Measurements from ENCODE around the gene CCDC33. TPM values are rescaled to one million over a fixed set of nuclear protein-coding genes. Genes with fewer than 3 reads are reported as not detected.

CCDC33 gene
- total RNA-seq, 1 experiment from 2014 or later: not detected

DNA sequence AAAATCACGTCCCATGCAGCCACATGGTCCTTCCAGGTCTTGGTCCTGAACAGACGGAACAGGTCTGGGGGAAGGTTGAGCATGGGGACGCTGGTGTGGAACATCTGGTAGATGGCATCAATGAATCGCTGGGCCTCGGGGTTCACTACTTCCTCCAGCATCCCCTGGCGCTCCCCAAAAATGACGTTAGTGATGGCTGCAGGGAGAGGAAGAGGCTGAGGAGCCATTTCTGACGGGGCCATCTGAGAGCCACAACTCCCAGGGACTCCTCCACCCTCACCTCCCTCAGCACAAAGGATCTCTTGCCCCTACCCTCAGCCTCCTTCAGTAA, 107.6 kb downstream of the CCDC33 start:
- ATAC-seq: no peak
- TF ChIP-seq, protein P1, sequence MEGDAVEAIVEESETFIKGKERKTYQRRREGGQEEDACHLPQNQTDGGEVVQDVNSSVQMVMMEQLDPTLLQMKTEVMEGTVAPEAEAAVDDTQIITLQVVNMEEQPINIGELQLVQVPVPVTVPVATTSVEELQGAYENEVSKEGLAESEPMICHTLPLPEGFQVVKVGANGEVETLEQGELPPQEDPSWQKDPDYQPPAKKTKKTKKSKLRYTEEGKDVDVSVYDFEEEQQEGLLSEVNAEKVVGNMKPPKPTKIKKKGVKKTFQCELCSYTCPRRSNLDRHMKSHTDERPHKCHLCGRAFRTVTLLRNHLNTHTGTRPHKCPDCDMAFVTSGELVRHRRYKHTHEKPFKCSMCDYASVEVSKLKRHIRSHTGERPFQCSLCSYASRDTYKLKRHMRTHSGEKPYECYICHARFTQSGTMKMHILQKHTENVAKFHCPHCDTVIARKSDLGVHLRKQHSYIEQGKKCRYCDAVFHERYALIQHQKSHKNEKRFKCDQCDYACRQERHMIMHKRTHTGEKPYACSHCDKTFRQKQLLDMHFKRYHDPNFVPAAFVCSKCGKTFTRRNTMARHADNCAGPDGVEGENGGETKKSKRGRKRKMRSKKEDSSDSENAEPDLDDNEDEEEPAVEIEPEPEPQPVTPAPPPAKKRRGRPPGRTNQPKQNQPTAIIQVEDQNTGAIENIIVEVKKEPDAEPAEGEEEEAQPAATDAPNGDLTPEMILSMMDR (IDR thresholded peaks at IDR 0.05): no peak
- TF ChIP-seq, protein P2, sequence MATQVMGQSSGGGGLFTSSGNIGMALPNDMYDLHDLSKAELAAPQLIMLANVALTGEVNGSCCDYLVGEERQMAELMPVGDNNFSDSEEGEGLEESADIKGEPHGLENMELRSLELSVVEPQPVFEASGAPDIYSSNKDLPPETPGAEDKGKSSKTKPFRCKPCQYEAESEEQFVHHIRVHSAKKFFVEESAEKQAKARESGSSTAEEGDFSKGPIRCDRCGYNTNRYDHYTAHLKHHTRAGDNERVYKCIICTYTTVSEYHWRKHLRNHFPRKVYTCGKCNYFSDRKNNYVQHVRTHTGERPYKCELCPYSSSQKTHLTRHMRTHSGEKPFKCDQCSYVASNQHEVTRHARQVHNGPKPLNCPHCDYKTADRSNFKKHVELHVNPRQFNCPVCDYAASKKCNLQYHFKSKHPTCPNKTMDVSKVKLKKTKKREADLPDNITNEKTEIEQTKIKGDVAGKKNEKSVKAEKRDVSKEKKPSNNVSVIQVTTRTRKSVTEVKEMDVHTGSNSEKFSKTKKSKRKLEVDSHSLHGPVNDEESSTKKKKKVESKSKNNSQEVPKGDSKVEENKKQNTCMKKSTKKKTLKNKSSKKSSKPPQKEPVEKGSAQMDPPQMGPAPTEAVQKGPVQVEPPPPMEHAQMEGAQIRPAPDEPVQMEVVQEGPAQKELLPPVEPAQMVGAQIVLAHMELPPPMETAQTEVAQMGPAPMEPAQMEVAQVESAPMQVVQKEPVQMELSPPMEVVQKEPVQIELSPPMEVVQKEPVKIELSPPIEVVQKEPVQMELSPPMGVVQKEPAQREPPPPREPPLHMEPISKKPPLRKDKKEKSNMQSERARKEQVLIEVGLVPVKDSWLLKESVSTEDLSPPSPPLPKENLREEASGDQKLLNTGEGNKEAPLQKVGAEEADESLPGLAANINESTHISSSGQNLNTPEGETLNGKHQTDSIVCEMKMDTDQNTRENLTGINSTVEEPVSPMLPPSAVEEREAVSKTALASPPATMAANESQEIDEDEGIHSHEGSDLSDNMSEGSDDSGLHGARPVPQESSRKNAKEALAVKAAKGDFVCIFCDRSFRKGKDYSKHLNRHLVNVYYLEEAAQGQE (IDR thresholded peaks at IDR 0.05; ENCODE audit: insufficient read depth in 1 of 2, low read depth in 2 of 2, low read length in 1 of 2): no peak
- no peak for TF ChIP-seq TCF7L2 (IDR thresholded peaks at IDR 0.05; ENCODE audit: low read depth, low read length)
- TF ChIP-seq SIN3A (IDR thresholded peaks at IDR 0.05; ENCODE audit: borderline replicate concordance, insufficient read depth, low read depth, low read length): no peak
- TF ChIP-seq POLR2AphosphoS5 (IDR thresholded peaks at IDR 0.05; ENCODE audit: low read depth, low read length): no peak
- Histone ChIP-seq H3K4me3 (ENCODE audit: low read depth in 2 of 2, low read length in 2 of 2) (no peak overlapping the region), H3K36me3 (ENCODE audit: control insufficient read depth, insufficient read depth, low read length) (no peaks in the 10 kb centered on the region), H3K4me1 (ENCODE audit: control insufficient read depth, insufficient read depth, low read length) (no peaks in the 10 kb centered on the region), H3K27ac (ENCODE audit: low read length) (no peak overlapping the region), H3K9me3 (ENCODE audit: control insufficient read depth, insufficient read depth, low read depth, low read length) (no peaks in the 10 kb centered on the region), H3K27me3 (ENCODE audit: control insufficient read depth, insufficient read depth, low read length) (no peaks in the 10 kb centered on the region)
- ChIA-PET CTCF (no interaction called here), POLR2A (no interaction called here)
- in situ Hi-C loops (cut with HindIII; ENCODE audit: low pct_unique_long_range_greater_than_20kb, low sequenced_read_pairs): no loop called here
- intact Hi-C loops (cut with micrococcal nuclease; ENCODE audit: unreplicated experiment): no loop called here
- BruUV-seq (replicated peaks): no TSS peak
- no peak for DNase-seq (ENCODE audit: low read depth, low spot score)

DNA sequence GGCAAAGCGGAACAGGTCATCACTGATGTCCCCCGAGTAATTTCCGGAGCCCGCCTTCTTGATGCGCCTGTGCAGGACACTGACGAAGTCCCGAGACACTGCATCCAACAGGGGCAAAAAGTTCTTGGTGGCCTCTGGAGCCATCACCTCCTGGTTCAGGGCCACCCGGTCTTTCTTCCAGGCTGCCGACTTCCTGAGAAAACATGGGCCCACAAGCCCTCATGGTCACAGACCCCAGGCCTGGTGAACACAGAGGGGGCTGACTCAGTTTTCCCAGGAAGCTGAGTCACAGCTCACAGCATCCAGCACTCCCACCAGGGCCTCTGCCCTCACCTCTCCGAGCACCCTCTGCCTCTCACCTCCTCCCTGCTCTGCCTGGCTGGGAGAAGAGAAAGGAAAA, 108.9 kb downstream of the CCDC33 start:
- H3K27ac ChIP-seq (ENCODE audit: low read length): no peak overlapping the region
- TF ChIP-seq, protein P1 (IDR thresholded peaks at IDR 0.05): no peak
- TF ChIP-seq SIN3A (IDR thresholded peaks at IDR 0.05; ENCODE audit: borderline replicate concordance, insufficient read depth, low read depth, low read length) (no peak), TCF7L2 (IDR thresholded peaks at IDR 0.05; ENCODE audit: low read depth, low read length) (no peak), POLR2AphosphoS5 (IDR thresholded peaks at IDR 0.05; ENCODE audit: low read depth, low read length) (no peak)
- TF ChIP-seq, protein P2 (IDR thresholded peaks at IDR 0.05; ENCODE audit: insufficient read depth in 1 of 2, low read depth in 2 of 2, low read length in 1 of 2): no peak
- no peaks in the 10 kb centered on the region for H3K4me1 ChIP-seq (ENCODE audit: control insufficient read depth, insufficient read depth, low read length)
- H3K27me3 ChIP-seq (ENCODE audit: control insufficient read depth, insufficient read depth, low read length): no peaks in the 10 kb centered on the region
- no TSS peak for BruUV-seq (replicated peaks)
- H3K36me3 ChIP-seq (ENCODE audit: control insufficient read depth, insufficient read depth, low read length): no peaks in the 10 kb centered on the region
- in situ Hi-C loops (cut with HindIII; ENCODE audit: low pct_unique_long_range_greater_than_20kb, low sequenced_read_pairs): no loop called here
- intact Hi-C loops (cut with micrococcal nuclease; ENCODE audit: unreplicated experiment): no loop called here
- H3K4me3 ChIP-seq (ENCODE audit: low read depth in 2 of 2, low read length in 2 of 2): no peak overlapping the region
- DNase-seq (ENCODE audit: low read depth, low spot score): no peak
- ChIA-PET CTCF (no interaction called here), POLR2A (no interaction called here)
- no peak for ATAC-seq
- H3K9me3 ChIP-seq (ENCODE audit: control insufficient read depth, insufficient read depth, low read depth, low read length): no peaks in the 10 kb centered on the region

Data from Panc1 (cell line).